Fibroblast of pulmonary artery (primary cell): Measurements from ENCODE around the gene ENOSF1.

Source experiments
- DNase-seq: peaks from one replicate; pipeline ENCODE4 v3.0.0-alpha.2; 2010; ENCODE audit warnings: low read depth
- H3K4me3 ChIP-seq: replicated peaks from 2 replicates; pipeline ENCODE4 v1.5.1; 2011; ENCODE audit warnings: low read depth, mild to moderate bottlenecking, control low read depth, low read length, moderate library complexity
- TF ChIP-seq, protein P1 (sequence below): IDR thresholded peaks from 2 replicates; pipeline ENCODE4 v1.5.1; 2011; ENCODE audit warnings: mild to moderate bottlenecking, control low read depth, low read length, inconsistent platforms; ENCODE audit errors: missing control alignments

The ENOSF1 gene

GRCh38 chr18:631560-631959 is 80.9 kb downstream of the ENOSF1 start:
- TF ChIP-seq, protein P1, sequence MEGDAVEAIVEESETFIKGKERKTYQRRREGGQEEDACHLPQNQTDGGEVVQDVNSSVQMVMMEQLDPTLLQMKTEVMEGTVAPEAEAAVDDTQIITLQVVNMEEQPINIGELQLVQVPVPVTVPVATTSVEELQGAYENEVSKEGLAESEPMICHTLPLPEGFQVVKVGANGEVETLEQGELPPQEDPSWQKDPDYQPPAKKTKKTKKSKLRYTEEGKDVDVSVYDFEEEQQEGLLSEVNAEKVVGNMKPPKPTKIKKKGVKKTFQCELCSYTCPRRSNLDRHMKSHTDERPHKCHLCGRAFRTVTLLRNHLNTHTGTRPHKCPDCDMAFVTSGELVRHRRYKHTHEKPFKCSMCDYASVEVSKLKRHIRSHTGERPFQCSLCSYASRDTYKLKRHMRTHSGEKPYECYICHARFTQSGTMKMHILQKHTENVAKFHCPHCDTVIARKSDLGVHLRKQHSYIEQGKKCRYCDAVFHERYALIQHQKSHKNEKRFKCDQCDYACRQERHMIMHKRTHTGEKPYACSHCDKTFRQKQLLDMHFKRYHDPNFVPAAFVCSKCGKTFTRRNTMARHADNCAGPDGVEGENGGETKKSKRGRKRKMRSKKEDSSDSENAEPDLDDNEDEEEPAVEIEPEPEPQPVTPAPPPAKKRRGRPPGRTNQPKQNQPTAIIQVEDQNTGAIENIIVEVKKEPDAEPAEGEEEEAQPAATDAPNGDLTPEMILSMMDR: no peak
- DNase-seq: no peak

DNA sequence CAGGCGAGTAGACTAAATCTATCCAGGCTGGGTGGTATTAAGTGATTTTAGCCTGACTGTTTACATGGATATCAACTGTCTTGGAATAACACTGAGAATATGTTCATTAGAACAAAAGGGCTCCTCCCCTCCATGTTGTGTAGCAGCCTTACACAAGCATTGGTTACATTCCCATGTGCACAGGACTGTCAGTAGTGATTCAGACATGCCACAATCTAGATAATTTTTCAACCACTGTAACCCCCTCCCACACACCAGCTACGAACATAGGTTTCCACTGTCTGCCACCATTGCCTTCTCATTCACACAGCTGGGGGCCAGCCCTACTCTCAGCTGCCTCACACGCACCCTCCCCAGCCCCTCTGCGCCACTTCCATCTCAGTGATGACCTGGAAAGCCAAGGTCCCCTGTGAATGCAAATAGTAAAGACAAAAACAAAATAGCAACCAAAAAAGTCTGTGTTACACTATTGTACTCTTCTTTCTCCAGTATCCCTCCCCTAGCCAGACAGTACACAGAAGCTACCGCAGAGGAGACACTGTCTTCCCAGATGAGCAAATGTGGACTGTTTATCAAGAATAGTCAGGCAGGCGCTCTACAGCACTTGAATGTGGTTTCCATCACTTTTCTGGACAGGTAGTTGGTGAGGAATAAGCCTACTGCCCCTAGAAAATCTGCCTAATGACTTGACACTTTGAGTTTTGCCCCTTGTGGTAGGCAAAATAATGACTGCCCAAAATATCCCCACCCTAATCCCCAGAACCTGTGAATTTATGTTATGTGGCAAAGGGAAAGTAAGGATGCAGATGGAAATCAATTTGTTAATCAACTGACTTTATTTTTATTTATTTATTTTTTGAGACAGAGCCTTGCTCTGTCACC is 82.9 kb downstream of the ENOSF1 start:
- TF ChIP-seq, protein P1: peak; percentile 25
- peak; percentile 23 for DNase-seq
- H3K4me3 ChIP-seq: no peak overlapping the region

More at GRCh38 chr18:631560-631959, 80.9 kb downstream of the ENOSF1 start:
- H3K4me3 ChIP-seq: no peak overlapping the region

GRCh38 chr18:627231-627630 is 85.2 kb downstream of the ENOSF1 start:
- H3K4me3 ChIP-seq: no peak overlapping the region
- DNase-seq: peak; percentile 44
- TF ChIP-seq, protein P1: no peak

DNA sequence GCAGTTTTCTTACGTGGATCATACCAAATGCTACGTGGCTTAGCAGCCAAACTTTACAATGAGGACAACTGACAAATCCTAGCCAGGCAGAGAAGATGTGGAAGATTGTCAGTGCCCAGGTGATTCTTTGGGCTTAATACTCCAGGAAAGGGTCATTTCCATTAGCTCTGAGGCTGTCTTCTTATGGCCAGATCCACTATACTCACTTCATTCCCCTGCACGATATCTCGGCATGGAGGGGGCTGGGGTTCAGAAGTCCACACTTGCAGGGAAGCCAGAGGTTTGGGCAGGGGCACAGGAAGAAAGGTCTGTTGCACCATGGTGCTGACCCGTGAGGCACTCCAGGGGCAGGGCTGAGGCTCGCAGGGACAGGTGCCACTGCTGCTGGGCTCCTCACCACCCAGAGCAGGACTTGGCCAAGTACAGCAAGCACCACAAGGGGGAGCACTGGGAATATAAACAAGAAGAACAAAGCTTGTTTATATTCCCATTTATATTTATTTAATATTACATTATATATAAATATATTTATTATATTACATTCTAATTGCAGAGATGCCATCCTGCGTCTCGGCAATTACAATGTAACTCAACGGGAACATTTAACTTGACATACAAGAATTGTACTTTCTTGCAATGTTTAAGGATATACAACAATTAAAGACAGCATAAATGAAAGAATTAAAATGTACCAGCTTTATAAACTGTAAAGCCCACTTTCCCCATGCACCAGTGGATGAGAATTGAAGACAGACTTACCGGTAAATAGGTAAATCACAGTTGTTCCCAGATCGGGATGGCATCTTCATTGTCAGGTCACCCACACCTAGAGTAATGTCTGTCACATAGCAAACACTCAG is 88.4 kb downstream of the ENOSF1 start:
- TF ChIP-seq, protein P1: peak; percentile 76
- DNase-seq: peak; percentile 87
- H3K4me3 ChIP-seq: no peak overlapping the region

- TF ChIP-seq, protein P1: no peak
- no peak overlapping the region for H3K4me3 ChIP-seq
- DNase-seq: no peak
These were observed 90.1 kb downstream of the ENOSF1 start for GRCh38 chr18:622289-622688.

DNA sequence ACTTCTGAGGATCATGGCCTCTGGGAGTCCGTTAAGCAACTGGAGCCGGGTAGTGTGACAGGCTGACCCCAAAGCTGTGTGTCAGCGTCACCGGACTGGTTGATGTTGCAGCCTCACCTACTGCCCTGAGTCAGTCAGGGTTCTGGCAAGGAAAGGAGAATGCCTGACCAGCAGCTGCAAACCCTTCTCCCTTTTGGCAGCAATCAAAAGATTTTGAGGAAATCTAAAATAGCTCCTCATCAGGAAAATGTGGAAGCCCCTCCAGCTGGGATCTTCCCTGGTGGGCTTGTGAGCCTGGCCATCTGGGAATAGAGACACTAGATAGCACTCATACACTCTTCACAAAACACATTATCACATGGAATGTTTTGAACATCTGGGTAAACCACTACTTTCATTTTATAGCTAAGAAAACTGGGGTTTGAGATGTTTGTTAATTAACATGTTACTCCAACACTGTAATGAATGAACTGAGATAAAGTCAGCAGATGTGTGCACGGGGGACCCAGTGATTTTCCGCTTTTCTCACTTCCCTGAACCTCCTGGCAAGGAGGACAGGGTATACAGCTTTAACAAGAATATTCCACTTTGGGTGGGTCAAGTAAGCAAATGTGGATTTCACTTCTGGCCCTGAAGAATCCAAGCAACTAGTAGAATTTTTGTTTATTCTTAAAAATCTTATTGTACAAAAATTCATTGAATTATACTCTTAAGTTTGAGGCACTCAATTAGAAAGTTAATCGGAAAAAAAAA is 91.0 kb downstream of the ENOSF1 start:
- TF ChIP-seq, protein P1: no peak
- no peak overlapping the region for H3K4me3 ChIP-seq
- peak; percentile 48 for DNase-seq
